ENCODE data around the gene PHLDB2. TPM values are rescaled to one million over a fixed set of nuclear protein-coding genes. Genes with fewer than 3 reads are reported as not detected.
A peak's percentile ranks its signal among the peaks of the same experiment; 100 is the strongest.

Gene PHLDB2
- total RNA-seq, 5 donors from 2014 or later (not counting 1 experiment from before 2014, with no cell fraction given), result 2.0 to 12.1 (median 3.9) TPM

DNA sequence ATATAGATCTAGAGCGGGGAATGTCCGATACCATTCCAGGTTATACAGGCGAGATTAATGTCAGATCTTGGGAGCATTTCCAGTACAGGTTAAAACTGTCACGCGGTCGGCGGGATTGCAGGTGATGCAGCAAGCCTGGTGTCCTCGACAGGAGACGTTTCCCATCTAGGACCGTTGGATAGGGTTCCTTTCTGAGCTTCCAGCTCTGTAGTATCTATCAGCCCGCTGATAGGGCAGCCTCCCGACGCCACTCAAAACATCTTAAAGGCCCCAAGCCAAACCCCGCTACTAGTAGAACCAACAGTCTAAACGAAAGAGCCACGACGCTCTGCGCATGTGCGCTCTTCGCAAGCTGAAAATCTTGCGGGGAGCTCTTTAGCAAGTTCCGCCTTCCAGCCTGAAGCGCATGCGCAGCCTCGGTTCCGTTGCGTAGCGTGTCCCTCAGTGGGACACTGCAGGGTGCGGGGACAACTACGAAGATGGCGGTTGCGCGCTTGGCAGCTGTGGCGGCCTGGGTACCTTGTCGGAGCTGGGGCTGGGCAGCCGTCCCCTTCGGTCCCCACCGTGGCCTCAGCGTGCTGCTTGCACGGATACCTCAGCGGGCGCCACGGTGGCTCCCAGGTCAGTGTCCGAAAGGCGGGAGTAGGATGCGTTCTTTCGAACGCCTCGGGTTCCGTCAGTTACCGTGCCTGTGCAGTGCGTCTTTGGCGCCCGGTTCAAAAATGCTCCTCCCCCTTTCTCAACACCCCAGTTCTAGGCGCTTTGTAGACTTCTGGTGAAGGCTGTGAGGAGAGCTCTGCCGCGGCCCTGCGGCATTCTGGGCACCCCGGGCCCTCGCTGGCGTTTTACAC lies 119.7 kb downstream of the PHLDB2 start, which contains the start of gene ABHD10:
ABHD10 (plus strand) TSS at position 444 of the 851 bp plus-strand sequence; CDS start at position 480, 36 bp downstream.
- Mint-ChIP-seq H3K4me1 (peaks cover 46 to 49% (median 46%) of the 10 kb centered on the region in 3 donors), H3K27ac (peak within 1 kb of the TSS; percentile 89 to 92), H3K27me3 (no peaks in the 10 kb centered on the region)

DNA sequence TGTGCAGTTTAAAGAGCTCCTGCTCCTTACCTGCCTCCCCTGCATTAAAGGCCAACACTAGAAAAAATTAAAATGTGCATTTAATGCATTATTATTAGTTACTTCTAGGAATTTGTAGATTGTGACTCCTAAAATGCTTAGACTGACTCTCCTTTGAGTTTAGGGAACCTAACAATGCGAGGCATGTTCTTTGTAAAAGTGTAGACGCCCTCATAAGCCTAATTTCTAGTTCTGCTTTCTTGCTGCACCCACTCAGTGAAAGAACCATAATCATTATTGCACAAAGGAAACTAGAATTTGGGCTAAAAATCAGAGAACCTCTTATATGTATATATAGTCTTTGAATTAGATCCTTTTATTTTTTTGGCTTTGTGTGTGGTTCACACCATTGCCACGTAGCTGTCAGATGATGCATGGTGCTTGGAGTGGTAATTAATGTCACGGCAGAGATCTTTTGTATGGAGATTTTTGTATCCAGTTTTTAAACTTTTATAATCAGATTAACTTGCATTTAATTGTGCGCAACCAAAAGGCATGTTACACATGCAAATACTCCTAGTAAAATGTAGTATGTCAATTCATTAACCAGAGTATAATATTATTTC lies 120.5 kb downstream of the PHLDB2 start:
- H3K9me3 Mint-ChIP-seq, result no peaks in the 10 kb centered on the region
- Histone ChIP-seq H3K27me3 (replicated peaks in 1 of 2; ENCODE audit: control insufficient read depth in 2 of 2, extremely low read depth in 1 of 2, insufficient read depth in 2 of 2, low read length in 1 of 2) (no peaks in the 10 kb centered on the region), H3K9me3 (no peaks in the 10 kb centered on the region), H3K36me3 (ENCODE audit: control insufficient read depth in 2 of 2, extremely low read depth in 1 of 2, insufficient read depth in 1 of 2, low read length in 1 of 2) (peaks cover 0 to 10% of the 10 kb centered on the region in 2 donors), H3K27ac (ENCODE audit: low read length) (peak overlapping the region; percentile 74), H3K4me3 (ENCODE audit: control insufficient read depth in 1 of 2, extremely low read depth in 1 of 2, low read length in 1 of 2) (peak overlapping the region; percentile 73 to 96), H3K4me1 (ENCODE audit: control insufficient read depth in 1 of 2, extremely low read depth in 1 of 2, insufficient read depth in 2 of 2, low read length in 2 of 2) (peaks cover 9 to 12% of the 10 kb centered on the region in 2 experiments)
- H3K36me3 Mint-ChIP-seq, result peaks cover 2% of the 10 kb centered on the region
- peaks cover 51 to 56% (median 52%) of the 10 kb centered on the region in 3 donors for H3K4me1 Mint-ChIP-seq
- peak overlapping the region; percentile 89 to 92 for H3K27ac Mint-ChIP-seq
- H3K4me3 Mint-ChIP-seq, result peak overlapping the region; percentile 91 to 94 (median 92)
- no peak for ATAC-seq (replicated peaks in 1 of 4)
- H3K27me3 Mint-ChIP-seq, result no peaks in the 10 kb centered on the region
- WGBS (ENCODE audit: insufficient coverage), result no CpG with 5 or more reads among the region's 5 CpGs
- CTCF ChIA-PET, result interaction anchor here (1.0 to 3.8 kb wide), 21 partner anchors 8 to 438 kb away, joined by 3 to 30 read pairs (median 4); partner anchors contain the start of gene CD96 (in 1 of the 2)
- POLR2A ChIA-PET, result interaction anchor here (0.6 to 1.5 kb wide), 9 partner anchors 9 to 378 kb away, joined by 3 to 11 read pairs (median 3); no protein-coding TSS in a partner anchor
- peak in 1 of 35 experiments; percentile 51 for DNase-seq

More for the DNA sequence above, 119.7 kb downstream of the PHLDB2 start, which contains the start of gene ABHD10:
- Mint-ChIP-seq H3K4me3 (peak within 1 kb of the TSS; percentile 91 to 94 (median 92)), H3K9me3 (no peaks in the 10 kb centered on the region), H3K36me3 (no peaks in the 10 kb centered on the region)
- Histone ChIP-seq H3K4me1 (ENCODE audit: control insufficient read depth in 1 of 2, extremely low read depth in 1 of 2, insufficient read depth in 2 of 2, low read length in 2 of 2) (peaks cover 9 to 11% of the 10 kb centered on the region in 2 experiments), H3K9me3 (no peaks in the 10 kb centered on the region), H3K36me3 (ENCODE audit: control insufficient read depth in 2 of 2, extremely low read depth in 1 of 2, insufficient read depth in 1 of 2, low read length in 1 of 2) (peaks cover 0 to 7% of the 10 kb centered on the region in 2 donors), H3K27me3 (replicated peaks in 1 of 2; ENCODE audit: control insufficient read depth in 2 of 2, extremely low read depth in 1 of 2, insufficient read depth in 2 of 2, low read length in 1 of 2) (no peaks in the 10 kb centered on the region), H3K27ac (ENCODE audit: low read length) (peak within 1 kb of the TSS; percentile 74), H3K4me3 (ENCODE audit: control insufficient read depth in 1 of 2, extremely low read depth in 1 of 2, low read length in 1 of 2) (peak within 1 kb of the TSS; percentile 73 to 96)
- ATAC-seq (replicated peaks in 1 of 4) (peak; percentile 96 to 97 (median 96)), DNase-seq (peak; percentile 88 to 100 (median 96))
- CTCF ChIA-PET, result interaction anchor here (0.6 to 3.8 kb wide), 27 partner anchors 9 to 437 kb away, joined by 3 to 30 read pairs (median 4); partner anchors contain the start of gene CD96 (in 1 of the 2)
- WGBS (ENCODE audit: insufficient coverage), result 13% methylated on average over 47 of the region's 61 CpGs
- POLR2A ChIA-PET, result interaction anchor here (0.5 to 1.5 kb wide), 16 partner anchors 10 to 515 kb away, joined by 3 to 11 read pairs (median 3); partner anchors contain the start of gene PHLDB2 (in 1 of the 2)

DNA sequence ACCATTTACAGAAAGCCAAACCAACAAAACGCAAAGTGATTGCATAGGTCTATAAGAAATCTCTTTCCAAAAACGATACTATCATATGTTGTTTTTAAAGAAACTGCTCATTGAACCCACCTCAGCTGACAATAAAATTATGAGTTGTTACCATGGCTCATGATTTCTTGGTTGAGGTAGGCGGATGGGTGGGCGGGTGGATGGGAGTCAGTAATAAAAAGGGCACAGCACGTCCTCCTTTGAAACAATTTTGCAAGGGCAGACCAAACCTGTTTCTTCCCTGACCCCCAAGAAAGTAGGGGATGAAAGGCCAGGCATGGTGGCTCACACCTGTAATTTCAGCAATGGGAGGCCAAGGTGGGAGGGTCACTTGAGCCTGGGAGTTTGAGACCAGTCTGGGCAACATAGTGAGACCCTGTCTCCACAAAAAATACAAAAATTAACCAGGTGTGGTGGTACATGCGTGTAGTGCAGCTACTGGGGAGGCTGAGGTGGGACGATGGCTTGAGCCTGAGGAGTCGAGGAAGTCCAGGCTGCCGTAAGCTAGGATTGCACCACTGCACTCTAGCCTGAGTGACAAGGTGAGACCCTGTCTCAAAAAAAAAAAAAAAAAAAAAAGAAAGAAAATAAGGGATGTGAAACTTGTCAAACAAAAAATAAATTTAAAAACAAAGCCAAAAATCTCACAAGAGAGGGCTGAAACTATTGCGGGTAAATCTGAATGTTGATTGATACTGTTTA lies 121.8 kb downstream of the PHLDB2 start:
- Mint-ChIP-seq H3K9me3 (no peaks in the 10 kb centered on the region), H3K4me3 (peak overlapping the region; percentile 91 to 94 (median 92)), H3K36me3 (peaks cover 5% of the 10 kb centered on the region), H3K27me3 (no peaks in the 10 kb centered on the region), H3K27ac (peak overlapping the region in 1 of 2 donors; percentile 17), H3K4me1 (peaks cover 65 to 69% (median 65%) of the 10 kb centered on the region in 3 donors)
- DNase-seq, result no peak
- H3K27ac ChIP-seq (ENCODE audit: low read length), result no peak overlapping the region
- H3K4me3 ChIP-seq (ENCODE audit: control insufficient read depth in 1 of 2, extremely low read depth in 1 of 2, low read length in 1 of 2), result no peak overlapping the region
- POLR2A ChIA-PET, result no interaction called here
- no peaks in the 10 kb centered on the region for H3K9me3 ChIP-seq
- peaks cover 0 to 10% of the 10 kb centered on the region in 2 donors for H3K36me3 ChIP-seq (ENCODE audit: control insufficient read depth in 2 of 2, extremely low read depth in 1 of 2, insufficient read depth in 1 of 2, low read length in 1 of 2)
- H3K4me1 ChIP-seq (ENCODE audit: control insufficient read depth in 1 of 2, extremely low read depth in 1 of 2, insufficient read depth in 2 of 2, low read length in 2 of 2), result peaks cover 9 to 13% of the 10 kb centered on the region in 2 experiments
- H3K27me3 ChIP-seq (replicated peaks in 1 of 2; ENCODE audit: control insufficient read depth in 2 of 2, extremely low read depth in 1 of 2, insufficient read depth in 2 of 2, low read length in 1 of 2), result no peaks in the 10 kb centered on the region
- WGBS (ENCODE audit: insufficient coverage), result 100% methylated on average over 1 of the region's 10 CpGs
- ATAC-seq (replicated peaks in 1 of 4), result no peak
- CTCF ChIA-PET, result interaction anchor here (0.9 to 3.8 kb wide), 4 partner anchors 13 to 312 kb away, joined by 3 to 28 read pairs (median 3); no protein-coding TSS in a partner anchor

DNA sequence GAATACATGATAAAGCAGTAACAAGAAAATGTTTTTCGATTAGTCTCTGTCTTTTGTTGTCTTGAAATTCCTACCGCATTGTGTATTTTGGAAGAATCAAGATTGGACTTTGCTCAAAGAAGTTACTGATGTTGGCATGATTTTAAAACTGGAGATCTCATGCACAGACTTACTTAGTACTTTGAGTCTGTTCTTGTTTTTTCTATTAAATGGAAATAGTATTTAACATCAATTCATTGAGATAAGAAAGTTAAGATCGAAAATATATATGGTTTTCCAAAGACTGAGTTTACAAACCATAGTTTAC lies 122.3 kb downstream of the PHLDB2 start:
- peaks cover 9 to 13% of the 10 kb centered on the region in 2 experiments for H3K4me1 ChIP-seq (ENCODE audit: control insufficient read depth in 1 of 2, extremely low read depth in 1 of 2, insufficient read depth in 2 of 2, low read length in 2 of 2)
- H3K27me3 ChIP-seq (replicated peaks in 1 of 2; ENCODE audit: control insufficient read depth in 2 of 2, extremely low read depth in 1 of 2, insufficient read depth in 2 of 2, low read length in 1 of 2), result no peaks in the 10 kb centered on the region
- no peak for ATAC-seq (replicated peaks in 1 of 4)
- H3K36me3 Mint-ChIP-seq, result peaks cover 5% of the 10 kb centered on the region
- no CpG with 5 or more reads among the region's 3 CpGs for WGBS (ENCODE audit: insufficient coverage)
- no peak overlapping the region for H3K4me3 ChIP-seq (ENCODE audit: control insufficient read depth in 1 of 2, extremely low read depth in 1 of 2, low read length in 1 of 2)
- peaks cover 0 to 10% of the 10 kb centered on the region in 2 donors for H3K36me3 ChIP-seq (ENCODE audit: control insufficient read depth in 2 of 2, extremely low read depth in 1 of 2, insufficient read depth in 1 of 2, low read length in 1 of 2)
- POLR2A ChIA-PET, result no interaction called here
- CTCF ChIA-PET, result interaction anchor here (0.9 to 1.3 kb wide), 3 partner anchors 14 to 32 kb away, joined by 3 to 5 read pairs (median 3); no protein-coding TSS in a partner anchor
- H3K4me3 Mint-ChIP-seq, result peak overlapping the region in 2 of 3 donors; percentile 32 to 92
- peaks cover 65 to 69% (median 66%) of the 10 kb centered on the region in 3 donors for H3K4me1 Mint-ChIP-seq
- H3K27ac Mint-ChIP-seq, result no peak overlapping the region
- H3K27me3 Mint-ChIP-seq, result no peaks in the 10 kb centered on the region
- DNase-seq, result no peak
- H3K9me3 ChIP-seq, result no peaks in the 10 kb centered on the region
- no peaks in the 10 kb centered on the region for H3K9me3 Mint-ChIP-seq
- no peak overlapping the region for H3K27ac ChIP-seq (ENCODE audit: low read length)

DNA sequence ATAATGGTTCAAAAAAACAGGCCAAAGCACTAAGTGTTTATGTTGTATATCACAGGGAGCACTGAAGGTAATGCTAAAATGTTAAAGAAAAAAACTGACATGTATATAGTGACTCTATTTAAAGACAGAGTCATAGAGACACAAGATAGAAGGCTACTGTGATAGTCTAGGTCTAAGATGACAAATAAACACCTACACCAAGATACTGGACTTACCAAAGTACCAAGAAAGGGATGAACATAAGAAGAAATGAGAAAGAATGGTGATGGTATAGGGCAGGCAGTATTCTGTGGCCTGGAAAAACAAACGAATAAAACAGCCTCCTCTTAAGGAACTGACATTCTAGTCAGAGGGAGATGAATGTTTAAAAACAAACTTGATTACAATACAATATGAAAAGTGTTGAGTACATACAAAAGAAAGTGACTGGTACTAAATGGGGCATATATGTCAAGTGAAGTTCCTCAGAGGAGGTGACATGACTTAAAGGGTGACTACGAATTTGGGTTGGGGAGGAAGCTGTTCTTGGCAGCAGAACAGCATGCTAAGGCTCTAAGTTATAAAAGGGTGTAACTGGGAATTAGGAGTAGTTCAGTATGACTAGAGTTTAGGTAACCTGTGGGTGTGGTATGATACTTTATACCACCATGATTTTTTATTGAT lies 125.7 kb downstream of the PHLDB2 start:
- Histone ChIP-seq H3K4me3 (ENCODE audit: control insufficient read depth in 1 of 2, extremely low read depth in 1 of 2, low read length in 1 of 2) (no peak overlapping the region), H3K27ac (ENCODE audit: low read length) (no peak overlapping the region), H3K36me3 (ENCODE audit: control insufficient read depth in 2 of 2, extremely low read depth in 1 of 2, insufficient read depth in 1 of 2, low read length in 1 of 2) (peaks cover 0 to 31% of the 10 kb centered on the region in 2 donors), H3K27me3 (replicated peaks in 1 of 2; ENCODE audit: control insufficient read depth in 2 of 2, extremely low read depth in 1 of 2, insufficient read depth in 2 of 2, low read length in 1 of 2) (no peaks in the 10 kb centered on the region), H3K4me1 (ENCODE audit: control insufficient read depth in 1 of 2, extremely low read depth in 1 of 2, insufficient read depth in 2 of 2, low read length in 2 of 2) (peaks cover 5 to 16% of the 10 kb centered on the region in 2 experiments), H3K9me3 (no peaks in the 10 kb centered on the region)
- Mint-ChIP-seq H3K27me3 (no peaks in the 10 kb centered on the region), H3K27ac (peak overlapping the region; percentile 36 to 59), H3K4me1 (peaks cover 71 to 76% (median 75%) of the 10 kb centered on the region in 3 donors), H3K9me3 (no peaks in the 10 kb centered on the region), H3K36me3 (peaks cover 25% of the 10 kb centered on the region), H3K4me3 (no peak overlapping the region)
- ChIA-PET POLR2A (interaction anchor here in 1 of 2 donors (0.6 to 0.7 kb wide), 2 partner anchors 29 to 514 kb away, joined by 3 read pairs; no protein-coding TSS in a partner anchor), CTCF (interaction anchor here in 1 of 2 donors (0.6 kb wide), 1 partner anchor 291 kb away, joined by 5 read pairs; no protein-coding TSS in a partner anchor)
- ATAC-seq (replicated peaks in 1 of 4), result no peak
- no CpG with 5 or more reads among the region's 2 CpGs for WGBS (ENCODE audit: insufficient coverage)
- no peak for DNase-seq
